ENCODE data around the gene DNAH2. TPM values are rescaled to one million over a fixed set of nuclear protein-coding genes. Genes with fewer than 3 reads are reported as not detected.

The DNAH2 gene
- total and polyA plus RNA-seq, 2 of the 13 experiments (the other 11 are each of a cell fraction or from before 2014, with no cell fraction given): not detected

GRCh38 chr17:7841396-7841914 lies 123.9 kb downstream of the DNAH2 start (continued):
- 0 out of 2 replicates have a peak, but pooled peaks have one; percentile 17 for TF ChIP-seq PITX1 (CRISPR knock-in tag; IDR thresholded peaks at IDR 0.05)
- TF ChIP-seq NAIF1 (CRISPR knock-in tag; IDR thresholded peaks at IDR 0.05; ENCODE audit: borderline replicate concordance): no peak
- 0 out of 2 replicates have a peak, but pooled peaks have one; percentile 1 for TF ChIP-seq SMC3 (IDR thresholded peaks at IDR 0.05; ENCODE audit: low read length)
- no peak for TF ChIP-seq ZNF773 (CRISPR knock-in tag; IDR thresholded peaks at IDR 0.05; ENCODE audit: borderline replicate concordance)
- no peak for TF ChIP-seq NFE2L1 (CRISPR knock-in tag; IDR thresholded peaks at IDR 0.05; ENCODE audit: borderline replicate concordance)
- no peak for TF ChIP-seq MAF1 (CRISPR knock-in tag; IDR thresholded peaks at IDR 0.05; ENCODE audit: borderline replicate concordance)
- no peak for TF ChIP-seq PHF20 (CRISPR knock-in tag; IDR thresholded peaks at IDR 0.05)
- TF ChIP-seq DZIP1 (CRISPR knock-in tag; IDR thresholded peaks at IDR 0.05): no peak
- TF ChIP-seq SRY (CRISPR knock-in tag; IDR thresholded peaks at IDR 0.05): peak; percentile 50; the same call in 1 of the 2 replicates
- TF ChIP-seq E2F5 (CRISPR knock-in tag; conservative IDR thresholded peaks at IDR 0.05): no peak
- TF ChIP-seq RBM39 (IDR thresholded peaks at IDR 0.05; ENCODE audit: low read depth, low read length, poor library complexity, severe bottlenecking): no peak
- TF ChIP-seq ZNF891 (CRISPR knock-in tag; IDR thresholded peaks at IDR 0.05): no peak
- peak; percentile 40; the same call in 1 of the 2 replicates for TF ChIP-seq SP2 (CRISPR knock-in tag; IDR thresholded peaks at IDR 0.05)
- TF ChIP-seq CCDC6 (CRISPR knock-in tag; IDR thresholded peaks at IDR 0.05): no peak
- TF ChIP-seq SIN3A (IDR thresholded peaks at IDR 0.05; ENCODE audit: borderline replicate concordance, low read depth, low read length): no peak
- TF ChIP-seq ZSCAN22 (CRISPR knock-in tag; IDR thresholded peaks at IDR 0.05): no peak
- TF ChIP-seq ZNF761 (CRISPR knock-in tag; conservative IDR thresholded peaks at IDR 0.05): no peak
- no peak for TF ChIP-seq ESRRA (CRISPR knock-in tag; IDR thresholded peaks at IDR 0.05; ENCODE audit: low read depth)
- 0 out of 2 replicates have a peak, but pooled peaks have one; percentile 4 for TF ChIP-seq CHD4 (IDR thresholded peaks at IDR 0.05; ENCODE audit: borderline replicate concordance, low read length)
- TF ChIP-seq CBX2 (IDR thresholded peaks at IDR 0.05; ENCODE audit: low read depth, low read length): no peak
- TF ChIP-seq CBX2 (CRISPR knock-in tag; IDR thresholded peaks at IDR 0.05; ENCODE audit: low read depth): no peak
- 0 out of 2 replicates have a peak, but pooled peaks have one; percentile 28 for TF ChIP-seq HIC2 (CRISPR knock-in tag; IDR thresholded peaks at IDR 0.05; ENCODE audit: low read depth)
- TF ChIP-seq MIXL1 (CRISPR knock-in tag; IDR thresholded peaks at IDR 0.05): 0 out of 2 replicates have a peak, but pooled peaks have one; percentile 6
- peak; percentile 45 to 73; a peak in 3 of 4 replicates for TF ChIP-seq POLR2A (IDR thresholded peaks at IDR 0.05; ENCODE audit: insufficient read depth in 1 of 2, low read depth in 2 of 2, low read length in 2 of 2)
- no peak for TF ChIP-seq ZFP1 (CRISPR knock-in tag; IDR thresholded peaks at IDR 0.05)
- no peak for TF ChIP-seq NFATC3 (CRISPR knock-in tag; IDR thresholded peaks at IDR 0.05)
- TF ChIP-seq TOPORS (CRISPR knock-in tag; IDR thresholded peaks at IDR 0.05): no peak
- TF ChIP-seq JUN (CRISPR knock-in tag; IDR thresholded peaks at IDR 0.05): no peak
- TF ChIP-seq ZNF530 (CRISPR knock-in tag; IDR thresholded peaks at IDR 0.05; ENCODE audit: low read depth): no peak
